GM18870 (cell line): ENCODE results near the gene CAT.

Experiments used
- ATAC-seq: cut with Tn5 transposase; IDR thresholded peaks from one replicate; pipeline ENCODE4 v1.9.1; 2021; ENCODE audit warnings: moderate library complexity; ENCODE audit not compliant: unreplicated experiment

The CAT gene

DNA sequence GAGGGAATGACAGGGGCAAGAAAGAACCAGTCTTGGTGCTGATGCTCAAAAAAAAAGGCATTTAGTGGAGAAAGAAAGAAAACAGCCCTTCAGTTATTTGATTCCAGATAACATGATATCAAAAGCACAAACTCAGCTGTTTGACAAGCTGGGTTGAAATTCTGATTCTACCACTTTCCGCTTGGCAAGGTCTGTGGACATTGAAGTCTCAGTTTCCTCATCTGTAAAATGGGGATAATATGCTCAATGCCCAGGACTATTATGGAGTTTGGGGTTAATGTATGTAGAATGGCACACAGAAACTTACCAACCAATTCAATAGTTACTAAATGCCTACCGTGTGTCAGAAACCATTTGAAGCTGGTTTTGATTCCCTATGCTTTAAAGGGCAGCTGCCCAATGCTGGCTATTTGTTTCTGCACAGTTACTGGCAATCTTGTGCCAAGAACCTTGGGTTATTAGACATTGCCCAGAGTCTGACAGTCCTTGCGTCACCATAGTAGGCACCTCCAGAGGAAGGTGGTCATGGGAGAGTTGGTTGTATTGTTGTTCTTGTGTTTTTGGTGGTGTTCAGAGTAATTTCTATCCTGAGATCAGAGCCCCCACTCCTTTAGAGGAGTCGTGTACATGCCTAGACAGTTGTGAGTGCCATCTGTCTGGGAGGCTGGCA, 55.3 kb downstream of the CAT start:
- ATAC-seq: no peak

DNA sequence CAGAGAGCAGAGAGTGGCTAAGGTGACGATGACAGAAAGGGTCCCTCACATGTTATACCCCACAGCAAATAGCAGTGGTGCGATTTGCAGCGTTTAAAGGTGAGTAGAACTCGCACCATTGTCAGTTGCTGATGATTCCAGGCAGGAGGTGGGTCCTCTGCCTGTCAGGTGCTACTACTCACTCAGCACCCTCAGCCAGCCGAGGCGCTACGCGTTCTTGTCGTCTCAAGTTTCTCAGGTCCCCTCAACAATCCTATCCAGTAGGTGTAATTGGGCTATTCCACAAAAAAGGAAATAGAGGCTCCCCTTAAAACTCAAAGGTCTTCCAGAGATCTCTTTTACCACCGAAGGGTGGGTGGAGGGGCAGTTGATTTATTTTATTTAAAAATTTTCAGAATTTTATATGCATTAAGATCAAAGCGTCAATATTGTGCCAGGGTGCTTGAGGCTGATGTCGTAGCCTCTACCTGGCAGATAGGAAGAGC, 56.5 kb downstream of the CAT start:
- ATAC-seq: no peak

DNA sequence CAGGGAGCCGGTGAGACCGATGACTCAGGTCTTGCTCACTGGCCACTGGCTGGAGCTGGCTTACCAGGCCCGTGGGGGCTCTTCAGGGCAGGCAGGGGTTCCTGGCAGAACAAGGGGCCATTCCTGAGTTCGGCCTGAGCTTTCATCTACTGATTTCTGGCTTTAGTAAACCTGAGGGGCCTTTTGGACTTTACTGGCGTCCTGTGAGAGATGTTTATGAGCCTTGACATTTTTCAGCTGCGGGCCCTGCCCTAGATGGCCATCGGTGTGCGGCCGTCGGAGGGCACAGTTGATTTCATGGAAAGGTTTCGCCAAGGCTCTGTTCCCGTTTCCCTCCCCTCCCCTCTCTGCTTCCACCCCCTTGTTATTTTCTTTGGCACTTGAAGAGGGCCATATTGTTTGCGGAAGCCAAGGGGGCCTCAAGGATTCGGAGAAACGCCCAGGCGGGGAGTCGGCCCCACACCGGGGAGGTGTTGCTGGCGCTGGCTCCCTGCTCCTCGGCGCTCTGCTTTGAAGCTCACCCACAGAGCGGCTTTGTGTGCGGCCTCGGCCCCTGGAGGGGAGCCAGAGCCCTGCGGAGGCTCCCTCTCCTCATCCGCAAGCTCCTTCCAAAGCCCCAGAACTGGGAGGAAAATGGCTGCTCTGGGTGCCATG, 57.1 kb downstream of the CAT start:
- no peak for ATAC-seq

DNA sequence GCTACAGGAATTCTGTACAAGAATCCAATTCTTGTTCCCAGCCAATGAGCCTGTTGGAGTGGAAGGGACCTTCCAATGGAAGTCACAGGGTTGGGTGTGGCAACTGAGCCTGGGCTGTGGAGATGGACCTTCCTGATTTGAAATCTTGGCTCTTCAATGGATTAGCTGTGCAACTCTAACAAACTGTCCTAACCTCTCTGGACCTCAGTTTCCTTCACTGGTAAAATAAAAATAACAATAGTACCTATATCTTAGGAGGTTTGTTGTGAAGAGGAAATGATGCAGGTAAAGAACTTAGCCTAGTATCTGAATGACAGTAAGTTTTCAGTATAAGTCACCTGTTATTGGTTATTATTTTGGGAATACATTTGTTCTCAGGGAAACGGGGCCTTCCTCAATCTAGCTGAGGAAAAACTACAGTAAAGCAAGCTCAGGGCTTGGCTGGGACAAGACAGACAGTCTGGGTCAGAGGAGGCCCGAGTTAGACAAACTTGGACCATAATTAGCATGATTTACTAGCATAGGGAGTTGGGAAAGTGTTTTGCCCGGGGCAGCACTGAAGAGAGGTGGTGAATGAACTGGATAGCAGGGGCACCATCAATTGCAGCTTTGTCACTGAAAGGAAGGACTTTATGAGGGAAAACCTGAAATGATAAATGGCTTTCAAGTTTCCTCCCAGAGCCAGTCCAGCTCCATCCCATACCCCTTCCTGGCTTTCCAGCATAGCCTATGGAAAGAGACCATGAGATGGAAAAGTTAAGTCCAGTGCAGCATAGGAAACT, 61.2 kb downstream of the CAT start:
- no peak for ATAC-seq

DNA sequence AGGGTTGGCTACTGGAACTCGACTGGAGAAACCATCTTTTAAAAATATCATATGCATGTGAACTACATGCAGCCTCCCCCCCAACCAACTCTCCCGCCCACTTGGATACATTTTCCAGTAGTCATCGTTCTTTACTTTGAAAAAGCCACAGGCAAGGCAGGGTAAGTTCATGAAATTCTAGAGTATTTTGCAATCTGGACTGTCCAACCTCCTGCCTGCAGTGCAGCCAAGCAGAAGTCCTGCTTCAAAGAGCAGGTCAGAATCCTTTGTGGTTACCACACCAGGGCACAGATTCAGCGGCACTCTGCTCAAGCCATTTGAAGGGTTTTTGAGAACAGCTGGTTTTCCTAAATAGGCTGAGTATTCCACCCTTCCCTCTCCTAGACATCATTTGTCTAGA, 62.8 kb downstream of the CAT start:
- no peak for ATAC-seq

DNA sequence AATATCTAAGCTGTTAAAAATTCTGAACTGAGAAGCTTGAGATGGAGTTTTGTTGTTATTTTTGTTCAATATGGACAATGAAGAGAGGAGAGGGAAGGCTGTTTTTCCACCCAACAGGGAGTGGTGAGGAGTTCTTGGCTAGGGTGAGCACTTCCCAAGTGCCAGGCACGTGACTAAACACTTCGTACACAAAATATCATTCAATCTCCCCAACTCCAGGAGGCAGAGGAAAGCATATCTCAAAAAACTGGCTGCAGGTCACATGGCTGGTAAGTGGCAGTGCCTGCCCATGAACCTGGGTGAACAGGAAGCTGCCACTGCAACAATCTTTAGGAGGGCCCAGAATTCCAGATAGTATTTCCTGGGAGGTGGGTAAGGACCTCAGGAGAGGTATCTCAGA, 63.2 kb downstream of the CAT start:
- no peak for ATAC-seq

DNA sequence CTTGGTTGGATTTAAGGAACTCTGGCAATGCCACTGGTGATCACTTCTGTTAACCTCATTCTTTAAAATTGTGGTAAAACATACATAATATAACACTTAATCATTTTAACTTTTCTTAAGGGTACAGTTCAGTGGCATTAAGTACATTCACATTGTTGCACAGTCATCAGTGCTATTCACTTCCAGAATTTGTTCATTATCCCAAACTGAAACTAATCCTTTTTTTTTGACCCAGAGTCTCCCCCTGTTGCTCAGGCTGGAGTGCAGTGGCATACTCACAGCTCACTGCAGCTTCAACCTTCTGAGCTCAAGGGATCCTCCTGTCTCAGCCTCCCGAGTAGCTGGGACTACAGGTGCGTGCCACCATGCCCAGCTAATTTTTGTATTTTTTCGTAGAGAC, 64.2 kb downstream of the CAT start:
- ATAC-seq: no peak

DNA sequence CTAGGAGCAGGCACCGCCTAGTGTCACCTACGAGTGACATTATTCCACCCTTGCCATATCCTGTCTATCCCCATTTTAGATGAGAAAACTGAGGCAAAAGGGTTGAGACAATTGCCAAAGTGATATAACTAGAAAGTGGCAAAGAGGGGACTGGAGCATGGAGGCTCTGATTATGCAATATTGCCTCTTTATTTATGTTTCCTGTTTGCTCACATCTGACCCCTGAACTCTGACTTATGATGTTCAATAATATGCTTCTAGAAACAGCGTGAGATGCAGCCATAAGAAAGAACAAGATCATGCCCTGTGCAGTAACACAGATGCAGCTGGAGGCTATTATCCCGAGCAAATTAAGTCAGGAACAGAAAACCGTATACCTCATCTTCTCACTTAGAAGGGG, 67.1 kb downstream of the CAT start:
- no peak for ATAC-seq

DNA sequence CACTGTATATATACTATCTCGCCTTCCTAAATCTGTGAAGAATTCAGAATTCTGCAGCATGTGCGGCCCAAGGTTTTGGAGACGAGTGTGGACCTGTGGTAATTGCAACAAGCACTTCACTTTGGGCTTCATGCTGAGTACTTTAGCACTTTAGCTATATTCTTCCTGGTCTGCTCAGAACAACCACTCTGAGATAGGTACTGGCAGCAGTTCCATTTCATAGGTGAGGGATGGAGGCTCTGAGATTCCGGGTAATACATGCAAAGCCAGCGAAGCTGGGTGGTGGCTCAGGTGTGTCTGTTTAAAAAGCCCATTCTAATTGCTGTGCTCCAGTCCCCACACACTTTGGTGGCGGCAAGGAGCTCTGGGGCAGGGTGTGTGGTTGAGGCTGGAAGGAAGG, 68.4 kb downstream of the CAT start:
- ATAC-seq: no peak

DNA sequence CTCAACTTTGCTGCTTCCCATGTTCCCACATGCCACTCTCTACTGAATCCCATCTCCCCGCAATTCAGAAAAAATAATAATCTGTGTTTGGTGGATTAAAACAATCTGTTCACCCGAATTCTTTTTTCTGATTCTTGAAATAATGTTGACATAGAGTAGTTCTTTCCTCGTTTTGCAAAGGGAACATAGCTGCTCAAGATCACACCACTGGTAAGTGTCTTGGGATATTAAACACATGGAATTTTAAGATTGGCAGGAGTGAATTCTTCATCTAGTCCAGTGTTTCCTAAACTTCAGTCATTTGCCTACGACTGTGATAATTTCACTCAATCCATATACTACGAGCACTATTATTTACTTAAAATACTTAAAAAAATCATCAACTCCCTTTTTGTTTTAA, 68.9 kb downstream of the CAT start:
- no peak for ATAC-seq

DNA sequence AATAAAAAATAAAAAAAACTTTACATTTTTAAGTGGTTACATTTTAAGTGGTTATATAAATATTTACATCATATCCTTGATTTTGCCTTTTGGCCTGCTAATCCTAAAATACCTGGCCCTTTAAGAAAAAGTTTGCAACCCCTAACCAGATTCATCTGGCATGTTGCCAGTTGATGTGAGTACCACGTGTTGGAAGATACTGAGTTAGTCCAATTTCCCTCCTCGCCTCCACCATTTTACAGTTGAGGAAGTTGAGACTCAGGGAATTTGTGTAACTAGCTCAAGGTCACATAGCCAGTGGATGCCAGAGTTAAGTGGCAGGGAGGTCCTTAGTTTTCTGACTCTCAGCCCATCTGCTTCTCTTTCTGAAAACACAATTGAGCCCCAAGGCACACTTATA, 69.8 kb downstream of the CAT start:
- no peak for ATAC-seq

DNA sequence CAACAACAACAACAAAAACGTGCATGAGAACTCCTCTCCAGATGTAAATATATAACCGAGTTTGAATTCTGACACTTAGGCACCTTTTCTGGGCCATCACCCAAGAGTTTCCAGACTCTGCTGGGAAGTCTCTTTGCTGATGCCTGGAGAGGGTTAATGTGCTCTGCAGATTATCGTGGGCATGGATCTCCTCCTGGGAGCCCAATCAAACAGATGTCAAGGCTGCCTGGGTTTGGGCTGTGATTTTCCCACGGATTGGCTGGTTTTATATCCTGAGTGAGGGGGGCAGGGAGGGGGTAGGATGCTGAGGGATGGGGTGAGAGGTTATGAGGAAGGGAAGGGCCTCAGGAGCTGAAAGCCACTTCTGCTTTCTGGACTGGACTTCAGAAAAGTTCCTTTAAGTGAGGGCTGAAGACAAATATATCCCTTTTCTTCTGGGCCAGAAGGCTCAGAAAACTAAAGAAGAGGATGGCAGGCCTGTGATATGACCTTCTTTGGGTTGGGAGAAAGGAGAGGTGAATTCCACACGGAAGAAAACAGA, 70.7 kb downstream of the CAT start:
- ATAC-seq: no peak

DNA sequence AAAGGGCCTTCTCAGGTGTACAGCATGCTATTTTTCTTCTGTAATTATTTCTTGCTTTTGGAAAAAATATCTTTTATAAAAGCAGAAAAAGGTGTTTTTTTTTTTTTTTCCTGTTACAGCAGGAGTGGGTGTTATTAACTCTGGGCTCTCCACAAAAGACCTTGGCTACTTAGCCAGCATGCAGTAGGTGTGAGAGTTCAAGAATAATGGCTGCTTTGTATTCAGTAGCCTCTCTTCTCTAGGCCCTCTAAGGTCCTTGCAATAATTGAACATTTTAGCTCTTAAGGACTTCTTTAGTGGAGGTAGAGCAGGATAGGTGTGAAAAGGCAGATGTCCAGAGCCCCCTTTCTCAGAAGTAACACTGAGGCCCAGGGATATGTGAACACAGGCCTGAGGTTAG, 71.5 kb downstream of the CAT start:
- ATAC-seq: no peak

DNA sequence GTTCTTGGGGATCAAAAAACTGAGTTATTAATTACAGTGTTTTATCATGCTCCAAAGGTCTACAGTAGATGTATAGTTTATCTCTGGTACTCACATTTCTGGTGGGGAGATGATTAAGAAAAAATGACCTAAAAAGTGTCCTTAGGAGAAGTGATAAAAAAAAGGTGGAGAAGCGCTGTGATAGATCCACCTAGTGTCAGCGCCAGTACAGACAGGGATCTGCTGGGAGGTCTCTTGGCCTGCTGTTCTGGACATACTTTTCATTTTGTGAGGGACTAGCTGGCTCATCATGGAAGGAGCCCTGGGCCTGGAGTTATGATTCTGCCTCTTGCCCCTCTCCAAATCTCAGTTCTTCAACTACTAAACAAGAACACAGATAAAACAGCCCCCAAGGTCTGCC, 71.9 kb downstream of the CAT start:
- no peak for ATAC-seq

DNA sequence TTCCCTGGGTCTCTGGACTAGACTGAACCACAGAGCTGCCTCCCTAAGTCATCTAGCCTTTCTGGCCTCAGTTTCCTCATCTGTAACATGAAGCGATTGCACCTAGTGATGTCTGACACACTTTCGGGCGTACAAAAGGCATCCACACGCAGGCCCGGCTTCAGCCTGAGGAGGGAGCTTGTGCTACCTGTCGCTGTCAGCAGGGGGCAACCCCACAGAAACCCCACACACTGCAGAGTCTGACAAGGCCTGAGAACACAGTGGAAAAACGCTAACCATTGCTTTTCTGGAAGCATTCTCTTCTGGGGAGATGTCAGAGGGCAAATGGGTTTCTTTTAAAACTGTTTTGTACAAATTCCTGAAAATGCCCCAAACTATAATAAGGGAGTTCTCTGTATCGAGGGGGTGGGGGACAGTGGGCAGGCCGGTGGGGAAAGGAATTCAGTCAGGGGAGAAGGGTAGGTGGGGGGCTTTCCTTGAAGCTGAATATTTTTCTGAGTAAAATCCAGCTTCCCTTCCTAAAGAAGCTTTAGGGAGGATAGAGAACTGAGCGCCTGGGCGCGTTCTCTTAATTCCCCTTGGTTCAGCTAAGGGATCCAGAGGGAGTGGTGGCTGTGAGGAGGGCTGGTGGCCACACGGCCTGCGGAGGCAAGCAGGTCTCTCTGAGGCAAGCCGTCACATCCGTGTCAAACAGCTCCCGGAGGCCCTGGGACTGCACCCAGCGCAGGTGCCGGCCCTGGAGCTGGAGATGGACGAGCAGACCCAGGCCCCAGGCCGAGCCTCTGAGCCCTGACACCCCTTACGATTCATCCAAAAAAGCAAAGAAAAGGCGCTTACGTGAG, 74.3 kb downstream of the CAT start:
- ATAC-seq: peak; percentile 75

DNA sequence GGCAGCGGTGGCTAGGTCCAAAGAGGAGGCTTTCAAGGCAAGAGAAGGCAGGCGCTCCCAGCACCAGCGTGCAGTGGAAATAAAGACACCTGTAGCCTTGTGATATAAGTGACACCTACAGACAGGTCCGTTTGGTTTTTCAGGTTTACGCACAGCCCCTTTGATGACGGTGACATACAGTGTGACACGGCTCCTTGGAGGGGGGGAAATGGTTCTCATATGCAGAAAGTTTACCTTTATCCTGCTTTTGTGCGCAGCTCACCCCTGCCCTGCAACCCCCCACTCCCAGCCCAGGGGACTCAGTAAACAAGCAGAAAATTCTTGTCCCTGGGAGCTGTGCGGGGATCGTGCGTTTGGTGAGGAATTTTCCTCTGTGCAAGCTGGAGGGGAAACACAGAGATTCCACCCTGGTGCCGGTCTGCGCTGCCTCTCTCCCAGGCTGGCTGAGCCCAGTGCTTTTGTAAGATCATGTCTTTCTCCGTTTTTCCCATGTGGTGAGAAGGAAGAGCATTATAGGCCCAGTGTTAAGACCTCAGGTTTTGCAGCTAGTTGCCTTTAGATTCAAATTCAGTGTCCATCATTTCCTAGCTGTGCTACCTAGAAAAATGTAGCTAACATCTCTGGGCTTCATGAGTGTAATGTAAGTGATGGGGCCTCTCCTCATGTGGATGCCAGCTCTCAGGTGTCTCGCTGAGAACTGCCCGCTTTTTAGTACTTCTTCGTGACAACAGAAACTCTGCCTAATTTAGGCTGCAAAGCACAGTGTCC, 75.1 kb downstream of the CAT start, which contains the start of gene ELF5:
Gene ELF5 (minus strand): TSS at position 113 of the 768 bp plus-strand sequence. CDS start 8,045 bp downstream, outside the sequence.
- ATAC-seq: no peak

DNA sequence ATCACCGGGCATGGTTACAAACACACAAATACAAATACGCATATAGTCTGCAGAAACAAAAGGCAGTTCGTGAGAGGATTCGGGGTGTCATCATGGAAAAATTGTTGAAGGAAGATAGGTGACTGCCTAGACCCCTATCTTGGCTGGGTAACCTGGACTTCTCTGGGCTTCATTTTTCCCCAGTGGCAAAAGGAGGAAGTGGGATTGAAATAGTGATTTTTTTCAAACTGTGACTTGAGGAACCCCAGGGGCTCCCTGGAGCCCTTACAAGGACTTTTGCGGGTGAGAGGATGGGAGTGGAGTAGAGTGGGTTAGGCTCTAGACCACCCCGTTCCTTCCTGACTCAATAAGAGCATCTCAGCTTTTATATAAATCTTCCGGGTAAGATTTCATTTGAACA, 75.9 kb downstream of the CAT start:
- no peak for ATAC-seq

DNA sequence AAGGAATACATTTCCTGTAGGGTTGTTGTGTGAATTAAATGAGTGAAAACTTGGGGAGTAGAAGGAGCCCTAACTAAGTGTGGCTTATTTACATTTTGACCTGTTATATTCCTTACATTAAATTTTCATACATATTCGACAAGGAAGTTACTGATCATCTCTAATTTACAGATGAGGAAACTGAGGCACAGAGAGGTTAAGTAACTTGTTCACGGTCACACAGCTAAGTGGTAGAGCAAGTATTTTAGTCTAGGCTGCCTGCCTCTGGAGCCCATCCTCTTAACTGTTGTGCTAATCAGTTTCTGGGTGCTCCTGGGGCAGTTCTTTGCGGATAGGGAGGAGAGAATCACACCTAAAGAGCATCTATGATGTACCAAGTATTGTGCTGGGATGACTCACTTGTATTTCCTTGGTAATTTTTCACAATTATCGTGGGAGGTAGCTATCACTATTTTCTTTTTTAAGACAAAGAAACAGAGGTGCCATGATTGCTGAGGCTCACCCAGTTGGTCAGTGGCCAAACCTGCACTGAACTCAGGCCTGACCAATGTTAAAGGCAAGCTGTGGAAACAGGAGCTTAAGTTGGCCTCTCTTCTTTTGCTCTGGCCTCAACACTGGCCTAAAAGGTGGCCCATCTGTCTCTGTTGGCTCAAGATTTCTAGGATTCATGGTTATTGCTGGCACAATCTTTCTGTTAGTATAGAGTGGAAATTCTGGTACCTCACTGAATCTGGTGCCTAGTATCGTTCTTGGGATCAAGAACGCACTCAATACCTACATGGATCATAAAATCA, 77.7 kb downstream of the CAT start:
- no peak for ATAC-seq

DNA sequence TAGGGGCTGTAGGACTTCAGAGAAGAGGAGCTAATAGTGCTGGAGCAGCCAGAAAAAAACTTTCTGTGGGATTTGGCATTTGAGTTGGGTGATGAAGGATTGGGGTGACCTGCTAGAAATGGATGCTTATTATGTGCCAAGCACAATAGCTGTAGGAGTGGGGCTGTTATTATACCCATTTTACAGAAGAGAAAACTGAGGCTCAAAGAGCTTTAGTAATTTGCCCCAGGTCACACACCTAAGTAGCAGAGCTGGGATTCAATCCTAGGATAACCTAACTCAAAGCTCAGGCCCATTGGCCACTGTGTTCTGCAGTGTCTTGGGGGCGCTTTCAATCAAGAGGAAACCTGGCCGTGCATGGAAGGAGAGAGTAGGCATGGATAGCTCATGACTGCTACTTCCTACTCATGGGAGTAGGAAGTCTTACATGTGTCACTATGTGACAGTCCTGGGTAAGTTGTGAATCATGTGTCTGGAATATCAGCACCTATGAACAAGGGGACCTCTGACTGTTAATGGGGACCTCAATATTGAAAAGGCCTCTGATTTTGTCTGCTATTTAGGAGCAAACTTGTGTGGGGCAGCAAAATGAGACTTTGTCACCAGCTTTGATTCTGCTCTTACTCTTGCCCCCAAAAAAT, 81.0 kb downstream of the CAT start:
- ATAC-seq: no peak
